ENCODE results near the gene LPP.

DNA sequence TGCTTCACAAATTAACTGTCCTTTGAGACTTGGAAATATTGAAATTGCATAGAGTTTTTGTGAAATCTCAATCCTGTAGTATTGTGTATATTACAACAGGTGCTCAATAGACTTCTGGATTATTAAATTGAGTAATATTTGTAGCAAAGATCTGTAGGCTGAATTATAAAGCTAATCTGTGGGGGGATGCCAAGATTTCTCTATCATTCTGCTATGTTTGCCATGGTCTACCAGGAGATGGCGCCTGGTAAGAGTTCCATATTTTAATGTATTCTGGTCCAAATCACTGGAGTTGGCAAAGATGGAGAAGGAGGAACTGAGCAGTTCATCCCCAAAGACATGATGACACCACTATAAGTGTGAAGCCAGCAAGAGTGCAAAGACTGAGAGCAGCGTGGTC is 676.9 kb downstream of the LPP start:
- TF ChIP-seq RAD21 (IDR thresholded peaks at IDR 0.05; ENCODE audit: low read depth) (peak; percentile 56), CTCF (IDR thresholded peaks at IDR 0.05 in 2 of 3, conservative IDR thresholded peaks at IDR 0.05 in 1 of 3; ENCODE audit: borderline replicate concordance in 1 of 3, insufficient read depth in 1 of 3, low read depth in 2 of 3, low read length in 2 of 3) (peak; percentile 40 to 55 (median 44); a peak in 5 of 6 replicates), YY1 (IDR thresholded peaks at IDR 0.05; ENCODE audit: extremely low read depth, insufficient replicate concordance, low read depth, low read length) (no peak), ZNF274 (IDR thresholded peaks at IDR 0.05; ENCODE audit: low read depth, low read length) (no peak)
